Right lobe of liver (tissue), 6 donors: ENCODE data around the gene FAM240A. TPM values are rescaled to one million over a fixed set of nuclear protein-coding genes. Genes with fewer than 3 reads are reported as not detected.
"Not testable (repeated sequence)": the region's sequence is repeated elsewhere in the genome, so short reads cannot be mapped to it uniquely, and the experiment has no call there.

Experiments used
- ATAC-seq, 4 donors: fragments of 200-7000 bp; cut with Tn5 transposase; one replicate each; pipeline ENCODE4 v1.9.1; 2020; ENCODE audit warnings: mild to moderate bottlenecking in 4 of 4, moderate library complexity in 4 of 4
- DNase-seq, 3 donors: peaks; one replicate each; pipeline ENCODE4 v3.0.0-alpha.2; 2020
- H3K27ac ChIP-seq, 3 donors: fragments of 200-600 bp; one replicate each; pipeline ENCODE4 v1.8.0; 2022
- H3K27me3 ChIP-seq, 2 donors: fragments of 200-600 bp; one replicate each; pipeline ENCODE4 v1.8.0; 2022
- H3K36me3 ChIP-seq, 4 donors: fragments of 200-600 bp; sonication (generic) in 1 of 4; one replicate each; pipeline versions ENCODE4 v1.5.1 to v1.8.0; 2017 to 2022; ENCODE audit warnings: control low read depth in 1 of 4
- H3K4me1 ChIP-seq, 4 donors: fragments of 200-600 bp; sonication (generic) in 1 of 4; one replicate each; pipeline versions ENCODE4 v1.5.1 to v1.8.0; 2017 to 2022; ENCODE audit warnings: control low read depth in 1 of 4
- H3K4me3 ChIP-seq, 3 donors: fragments of 200-600 bp; one replicate each; pipeline ENCODE4 v1.8.0; 2022
- H3K9me3 ChIP-seq, 4 donors: fragments of 200-600 bp; sonication (generic) in 1 of 4; one replicate each; pipeline versions ENCODE4 v1.5.1 to v1.8.0; 2017 to 2022; ENCODE audit warnings: control low read depth in 1 of 4
- POLR2A ChIP-seq: fragments of 450-650 bp; IDR thresholded peaks from one replicate; pipeline ENCODE4 v1.6.1; 2017; ENCODE audit warnings: antibody characterized with exemption, mild to moderate bottlenecking
- WGBS: methylation state at CpG from one replicate; pipeline ENCODE4 v1.1.6; 2018; ENCODE audit warnings: low coverage, low lambda C conversion rate; ENCODE audit not compliant: insufficient coverage; ENCODE audit errors: missing lambda C conversion rate; 5-methylcytosine and 5-hydroxymethylcytosine counted together
- intact Hi-C, 2 donors: fragments of 100-400 bp; cut with DNase I; formaldehyde crosslinking; loops; one replicate each; pipeline versions ENCODE4 v1.11.2 to v1.14.1; 2022
- total RNA-seq, 6 experiments: library from RNA; depleted of rRNA in 2 of 6; stranded (reverse); fragments of >200 nt in 2 of 6; fragmentation: NEBNext Ultra II Directional in 3 of 6; extraction: Animal tissue kit (Norgen Biotek cat#: 25700) in 3 of 6; gene quantifications; one replicate each; pipeline versions ENCODE4 v1.1.0 to v1.2.4, GENCODE V29; 2016 to 2023
- TF ChIP-seq, protein P1 (sequence below), 4 donors: fragments of 200-600 bp in 3 of 4; fragments of 450-650 bp in 1 of 4; IDR thresholded peaks; one replicate each; pipeline versions ENCODE4 v1.5.1 to v1.8.0; 2016 to 2022; ENCODE audit warnings: antibody characterized with exemption in 4 of 4, mild to moderate bottlenecking in 2 of 4
- donor health status: DM: no; HTN: yes; CAD: no.
- donor health status: DM: no; HTN: no; CAD: no.
- donor health status: DM: no; HTN: no; CAD: no.
- donor health status: DM: no; HTN: yes; CAD: no.
- donor health status: DM: no; HTN: yes; CAD: no.

FAM240A gene
- total RNA-seq, 6 experiments from 2014 or later: not detected

DNA sequence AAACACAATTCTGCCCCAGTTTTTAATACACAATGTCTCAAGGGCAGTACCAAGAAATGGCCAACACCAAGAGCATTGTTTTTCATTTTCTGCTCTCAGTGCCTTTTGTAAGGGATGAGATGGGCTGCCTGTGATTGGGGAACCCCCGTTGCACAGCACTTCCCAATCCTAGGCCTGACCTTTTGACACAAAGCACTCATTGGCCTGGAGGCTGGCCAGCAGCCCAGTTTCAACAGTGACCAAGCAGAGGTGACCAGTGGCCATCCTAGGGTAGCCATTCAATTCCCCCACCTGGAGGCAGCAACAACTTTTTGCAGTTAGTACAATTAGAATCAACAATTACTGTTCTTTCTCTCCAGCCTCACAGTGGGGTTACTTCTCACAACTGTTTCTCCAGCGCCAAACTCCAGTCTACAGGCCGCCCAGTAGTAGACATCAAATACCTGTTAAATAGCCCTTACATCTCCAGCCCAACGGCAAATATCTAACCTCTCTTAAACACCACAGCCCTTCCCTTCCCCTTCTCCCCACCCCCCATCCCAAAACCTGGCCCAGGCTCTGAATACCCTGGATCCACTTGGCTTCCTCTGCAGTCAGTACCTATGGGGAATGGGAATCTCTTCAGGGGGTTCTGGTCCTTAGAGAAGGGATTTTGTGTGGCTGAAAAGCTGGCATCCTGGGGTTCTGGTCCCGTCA lies 37.3 kb upstream of the FAM240A start:
- peak; percentile 91 to 96 (median 95) for ATAC-seq
- peak; percentile 87 to 90 (median 90) for DNase-seq
- TF ChIP-seq, protein P1, sequence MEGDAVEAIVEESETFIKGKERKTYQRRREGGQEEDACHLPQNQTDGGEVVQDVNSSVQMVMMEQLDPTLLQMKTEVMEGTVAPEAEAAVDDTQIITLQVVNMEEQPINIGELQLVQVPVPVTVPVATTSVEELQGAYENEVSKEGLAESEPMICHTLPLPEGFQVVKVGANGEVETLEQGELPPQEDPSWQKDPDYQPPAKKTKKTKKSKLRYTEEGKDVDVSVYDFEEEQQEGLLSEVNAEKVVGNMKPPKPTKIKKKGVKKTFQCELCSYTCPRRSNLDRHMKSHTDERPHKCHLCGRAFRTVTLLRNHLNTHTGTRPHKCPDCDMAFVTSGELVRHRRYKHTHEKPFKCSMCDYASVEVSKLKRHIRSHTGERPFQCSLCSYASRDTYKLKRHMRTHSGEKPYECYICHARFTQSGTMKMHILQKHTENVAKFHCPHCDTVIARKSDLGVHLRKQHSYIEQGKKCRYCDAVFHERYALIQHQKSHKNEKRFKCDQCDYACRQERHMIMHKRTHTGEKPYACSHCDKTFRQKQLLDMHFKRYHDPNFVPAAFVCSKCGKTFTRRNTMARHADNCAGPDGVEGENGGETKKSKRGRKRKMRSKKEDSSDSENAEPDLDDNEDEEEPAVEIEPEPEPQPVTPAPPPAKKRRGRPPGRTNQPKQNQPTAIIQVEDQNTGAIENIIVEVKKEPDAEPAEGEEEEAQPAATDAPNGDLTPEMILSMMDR (IDR thresholded peaks at IDR 0.05): no peak
- TF ChIP-seq POLR2A: no peak
- Histone ChIP-seq H3K36me3 (no peaks in the 10 kb centered on the region), H3K27ac (peak overlapping the region in 2 of 3 donors; percentile 47 to 55), H3K4me3 (no peak overlapping the region), H3K4me1 (peaks cover 0 to 34% (median 17%) of the 10 kb centered on the region in 4 donors), H3K9me3 (no peaks in the 10 kb centered on the region), H3K27me3 (no peaks in the 10 kb centered on the region)
- WGBS: 57% methylated on average over 3 of the region's 5 CpGs
- intact Hi-C loops: no loop called here

DNA sequence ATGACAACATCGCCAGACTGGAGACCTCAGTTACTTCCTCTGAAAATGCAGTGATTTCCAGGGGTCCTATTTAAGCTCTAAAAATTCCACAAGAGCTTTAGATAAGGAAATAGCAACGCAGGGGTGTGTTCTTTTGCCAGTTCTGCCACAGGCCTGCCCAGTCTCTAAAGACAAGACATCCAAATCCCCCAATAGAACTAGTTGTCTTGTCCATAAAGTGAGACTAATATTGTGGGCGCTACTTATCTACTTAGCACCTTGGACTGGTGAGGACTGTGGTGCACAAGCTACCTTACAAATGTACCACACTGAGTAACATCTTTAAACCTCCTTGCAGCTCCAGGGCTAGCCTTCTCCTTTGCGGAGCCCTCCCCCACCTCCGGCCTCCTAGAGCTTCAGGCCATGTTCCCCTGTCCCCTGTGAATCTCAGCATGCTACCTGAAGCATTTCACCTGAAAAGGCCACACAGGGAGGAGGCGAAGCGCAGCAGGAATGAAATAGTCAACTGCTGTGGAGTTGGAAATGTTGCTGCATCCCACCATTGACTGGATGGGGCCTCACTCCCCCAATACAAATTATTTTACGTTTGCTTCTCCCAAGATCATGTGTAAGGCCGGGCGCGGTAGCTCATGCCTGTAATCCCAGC lies 36.6 kb upstream of the FAM240A start:
- Histone ChIP-seq H3K27me3 (no peaks in the 10 kb centered on the region), H3K36me3 (no peaks in the 10 kb centered on the region), H3K4me1 (peaks cover 0 to 34% (median 17%) of the 10 kb centered on the region in 4 donors), H3K4me3 (no peak overlapping the region), H3K27ac (no peak overlapping the region), H3K9me3 (no peaks in the 10 kb centered on the region)
- DNase-seq (no peak), ATAC-seq (no peak)
- WGBS: 94% methylated on average over 8 of the region's 11 CpGs
- TF ChIP-seq, protein P1 (IDR thresholded peaks at IDR 0.05): no peak
- no peak for TF ChIP-seq POLR2A
- intact Hi-C loops: no loop called here

DNA sequence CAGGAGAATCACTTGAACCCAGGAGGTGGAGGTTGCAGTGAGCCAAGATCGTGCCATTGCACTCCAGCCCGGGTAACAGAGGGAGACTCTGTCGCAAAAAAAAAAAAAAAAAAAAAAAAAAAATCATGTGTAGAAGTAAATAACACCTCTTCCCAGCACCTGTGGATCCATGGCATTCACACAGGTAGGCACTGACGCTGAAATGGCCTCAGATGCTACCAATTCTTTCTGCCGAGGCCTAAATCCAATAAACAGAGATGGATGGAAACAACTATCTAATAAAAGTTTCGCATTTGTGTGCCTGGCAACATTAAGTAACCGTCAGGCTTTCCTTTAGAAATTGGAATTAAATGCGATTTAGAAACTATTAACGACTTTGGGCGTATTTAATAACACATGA lies 35.9 kb upstream of the FAM240A start:
- WGBS: 89% methylated on average over 10 of the region's 10 CpGs
- ATAC-seq: no peak
- H3K9me3 ChIP-seq: no peaks in the 10 kb centered on the region
- H3K4me1 ChIP-seq: peaks cover 0 to 34% (median 17%) of the 10 kb centered on the region in 4 donors
- H3K36me3 ChIP-seq: no peaks in the 10 kb centered on the region
- no peaks in the 10 kb centered on the region for H3K27me3 ChIP-seq
- DNase-seq: no peak
- intact Hi-C loops: no loop called here
- no peak overlapping the region for H3K4me3 ChIP-seq
- TF ChIP-seq, protein P1 (IDR thresholded peaks at IDR 0.05): no peak
- TF ChIP-seq POLR2A: no peak
- H3K27ac ChIP-seq: no peak overlapping the region

DNA sequence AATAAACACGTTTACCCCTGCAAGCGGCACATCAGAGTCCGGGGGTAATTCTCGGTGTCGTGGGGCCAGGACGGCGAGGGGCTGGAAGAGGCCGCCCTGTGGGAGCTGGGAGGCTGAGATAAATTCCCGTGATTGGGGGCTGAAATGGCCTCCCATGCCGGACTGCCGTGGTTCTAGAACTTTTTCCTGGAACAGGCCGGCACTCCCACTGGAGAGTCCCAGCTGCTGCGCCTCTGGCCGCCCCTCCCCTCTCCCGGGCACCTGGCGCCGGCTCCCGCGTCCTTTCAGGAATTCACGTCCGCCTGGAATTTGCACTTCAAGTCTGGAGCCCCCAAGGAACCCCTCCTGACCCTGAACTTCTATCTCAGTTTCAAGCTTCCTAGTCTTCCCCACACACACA lies 35.4 kb upstream of the FAM240A start:
- H3K9me3 ChIP-seq: no peaks in the 10 kb centered on the region
- DNase-seq (no peak), ATAC-seq (no peak)
- H3K4me3 ChIP-seq: no peak overlapping the region
- no peak overlapping the region for H3K27ac ChIP-seq
- peaks cover 0 to 34% (median 17%) of the 10 kb centered on the region in 4 donors for H3K4me1 ChIP-seq
- no peaks in the 10 kb centered on the region for H3K27me3 ChIP-seq
- intact Hi-C loops: no loop called here
- no peaks in the 10 kb centered on the region for H3K36me3 ChIP-seq
- 60% methylated on average over 7 of the region's 21 CpGs for WGBS
- TF ChIP-seq POLR2A: no peak
- TF ChIP-seq, protein P1 (IDR thresholded peaks at IDR 0.05): no peak

DNA sequence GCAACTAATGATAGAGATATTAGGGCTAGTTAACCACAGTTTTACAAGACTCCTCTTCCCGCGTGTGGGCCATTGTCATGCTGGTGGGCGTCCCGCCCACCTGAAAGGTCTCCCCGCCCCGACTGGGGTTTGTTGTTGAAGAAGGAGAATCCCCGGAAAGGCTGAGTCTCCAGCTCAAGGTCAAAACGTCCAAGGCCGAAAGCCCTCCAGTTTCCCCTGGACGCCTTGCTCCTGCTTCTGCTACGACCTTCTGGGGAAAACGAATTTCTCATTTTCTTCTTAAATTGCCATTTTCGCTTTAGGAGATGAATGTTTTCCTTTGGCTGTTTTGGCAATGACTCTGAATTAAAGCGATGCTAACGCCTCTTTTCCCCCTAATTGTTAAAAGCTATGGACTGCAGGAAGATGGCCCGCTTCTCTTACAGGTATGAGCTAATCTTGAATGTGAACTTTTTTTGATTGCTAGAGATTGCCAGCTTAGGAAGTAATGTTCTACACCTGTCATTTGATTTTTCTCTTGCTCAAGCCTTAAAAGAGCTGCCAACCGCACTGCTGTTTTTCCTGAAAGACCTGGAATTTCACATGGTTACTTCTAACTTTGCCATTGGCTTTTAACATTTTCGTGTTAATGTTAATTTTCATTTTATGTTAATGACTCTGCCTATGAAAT lies 34.6 kb upstream of the FAM240A start:
- peaks cover 0 to 39% (median 18%) of the 10 kb centered on the region in 4 donors for H3K4me1 ChIP-seq
- intact Hi-C loops, H3K36me3 ChIP-seq, H3K4me3 ChIP-seq, ATAC-seq, H3K27ac ChIP-seq, H3K27me3 ChIP-seq, DNase-seq, H3K9me3 ChIP-seq: not testable (repeated sequence)
- WGBS: 64% methylated on average over 11 of the region's 18 CpGs
